Dendritic cell treated with granulocyte-macrophage colony-stimulating factor and Interleukin-4, amounts not matched to agents 40 ng/mL and 50 ng/mL, for 4 days (primary cell): ENCODE data around the gene NUDT13.
"Not testable (repeated sequence)": the region's sequence is repeated elsewhere in the genome, so short reads cannot be mapped to it uniquely, and the experiment has no call there.

Experiments
- H3K27ac Mint-ChIP-seq: one replicate; pipeline ENCODE4 v1.8.0; 2022; ENCODE audit warnings: mild to moderate bottlenecking, mixed read lengths
- H3K27me3 Mint-ChIP-seq: one replicate; pipeline ENCODE4 v1.8.0; 2022; ENCODE audit warnings: mild to moderate bottlenecking, mixed read lengths
- H3K36me3 Mint-ChIP-seq: one replicate; pipeline ENCODE4 v1.8.0; 2022; ENCODE audit warnings: low read depth, mixed read lengths
- H3K4me1 Mint-ChIP-seq: one replicate; pipeline ENCODE4 v1.8.0; 2022; ENCODE audit warnings: low read depth, mixed read lengths
- H3K4me3 Mint-ChIP-seq: one replicate; pipeline ENCODE4 v1.8.0; 2022; ENCODE audit warnings: mild to moderate bottlenecking, moderate library complexity, mixed read lengths
- H3K9me3 Mint-ChIP-seq: one replicate; pipeline ENCODE4 v1.8.0; 2022; ENCODE audit warnings: mixed read lengths
- intact Hi-C: fragments of 100-400 bp; cut with micrococcal nuclease; formaldehyde crosslinking; loops from one replicate; pipeline ENCODE4 v1.15.0; 2022

The NUDT13 gene

DNA sequence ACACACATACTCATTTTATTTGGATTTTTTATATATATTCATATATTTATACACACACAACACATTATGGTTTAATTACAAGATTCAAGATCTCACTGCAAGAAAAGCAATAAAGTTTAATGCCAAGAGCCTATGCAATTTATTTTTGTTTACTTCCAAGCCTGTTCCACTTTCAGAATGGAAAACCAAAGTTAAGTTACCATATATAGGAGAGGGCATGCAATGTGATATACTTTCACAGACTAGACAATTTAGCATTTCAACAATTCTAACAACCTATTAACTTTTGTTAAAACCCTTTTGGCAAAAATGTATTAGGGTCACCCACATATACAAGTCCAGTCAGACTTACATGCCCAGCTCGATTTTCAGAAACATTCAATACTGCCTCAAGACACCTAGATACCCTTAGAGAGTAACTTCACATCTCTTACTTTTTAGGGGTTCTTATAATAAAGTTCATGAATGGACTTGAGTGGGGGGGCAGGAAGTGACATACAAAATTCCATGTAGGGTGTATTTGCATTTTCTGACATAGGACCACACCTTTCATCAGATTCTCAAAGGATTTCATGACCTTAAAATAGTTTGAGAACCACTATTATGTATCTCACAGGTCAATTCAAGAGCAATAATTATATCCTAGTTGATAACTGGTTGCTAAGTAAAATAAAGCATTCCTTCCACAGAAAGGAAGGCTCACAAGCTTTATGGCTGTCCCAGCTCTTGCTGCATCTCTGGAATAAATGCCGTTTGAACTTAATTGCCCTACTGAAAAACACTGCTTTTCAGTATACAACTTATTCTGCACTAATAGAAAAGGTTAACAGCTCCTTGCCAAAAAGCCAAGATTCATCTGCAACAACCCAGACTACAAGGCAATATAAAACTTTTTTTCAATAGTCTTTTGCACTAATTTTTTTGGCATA, 16.1 kb upstream of the NUDT13 start:
- Mint-ChIP-seq H3K27ac (no peak overlapping the region), H3K27me3 (no peaks in the 10 kb centered on the region), H3K36me3 (peaks cover 28% of the 10 kb centered on the region), H3K4me1 (peaks cover 17% of the 10 kb centered on the region), H3K4me3 (peak overlapping the region; percentile 92), H3K9me3 (no peaks in the 10 kb centered on the region)
- intact Hi-C loops: no loop called here

DNA sequence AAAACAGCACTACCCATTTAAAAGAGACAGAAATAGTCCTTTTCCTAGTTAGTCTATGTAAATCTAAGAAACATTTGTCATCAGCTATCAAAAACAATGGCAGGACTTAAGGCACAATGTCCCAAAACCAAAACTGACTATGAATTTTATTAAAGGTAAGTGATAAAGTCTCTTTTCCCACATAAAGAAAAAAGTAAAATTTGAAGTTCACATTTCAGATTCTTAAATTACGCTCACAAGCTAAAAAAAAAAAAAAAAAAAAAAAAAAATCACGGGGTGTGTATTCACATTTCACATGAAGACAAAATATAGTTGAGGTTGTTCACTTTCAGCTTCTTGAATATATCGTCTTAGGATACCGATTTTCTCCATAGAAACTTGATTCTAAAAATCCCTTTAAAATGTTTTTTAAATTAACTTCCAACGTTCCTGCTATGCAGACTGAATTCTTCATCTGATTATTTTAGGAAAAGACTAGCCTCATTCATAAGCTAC, 15.2 kb upstream of the NUDT13 start:
- H3K27ac Mint-ChIP-seq: peak overlapping the region; percentile 95
- H3K27me3 Mint-ChIP-seq: no peaks in the 10 kb centered on the region

GRCh38 chr10:73095481-73096021, 14.7 kb upstream of the NUDT13 start:
- H3K27ac Mint-ChIP-seq: peak overlapping the region; percentile 95
- H3K27me3 Mint-ChIP-seq: no peaks in the 10 kb centered on the region
- peaks cover 17% of the 10 kb centered on the region for H3K4me1 Mint-ChIP-seq
- H3K9me3 Mint-ChIP-seq: no peaks in the 10 kb centered on the region
- H3K36me3 Mint-ChIP-seq: peaks cover 23% of the 10 kb centered on the region
- intact Hi-C loops: loop anchor here (2.0 to 5.0 kb wide), 2 partner anchors 15 to 72 kb away; partner anchors contain the start of genes ECD, FAM149B1 and NUDT13
- peak overlapping the region; percentile 92 for H3K4me3 Mint-ChIP-seq

More for the DNA sequence above, 15.2 kb upstream of the NUDT13 start:
- H3K9me3 Mint-ChIP-seq: no peaks in the 10 kb centered on the region
- intact Hi-C loops: loop anchor here (5.0 kb wide), 1 partner anchor 72 kb away; the partner anchor contains the start of genes ECD and FAM149B1
- H3K4me1 Mint-ChIP-seq: peaks cover 17% of the 10 kb centered on the region
- H3K4me3 Mint-ChIP-seq: peak overlapping the region; percentile 92
- H3K36me3 Mint-ChIP-seq: peaks cover 25% of the 10 kb centered on the region

- intact Hi-C loops: loop anchor here (2.0 to 5.0 kb wide), 2 partner anchors 15 to 71 kb away; partner anchors contain the start of genes ECD, FAM149B1 and NUDT13
- Mint-ChIP-seq H3K4me3 (peak overlapping the region; percentile 92), H3K27ac (peak overlapping the region; percentile 95), H3K4me1 (peaks cover 17% of the 10 kb centered on the region), H3K27me3 (no peaks in the 10 kb centered on the region), H3K9me3 (no peaks in the 10 kb centered on the region), H3K36me3 (peaks cover 23% of the 10 kb centered on the region)
Observed at GRCh38 chr10:73096041-73096448, 14.2 kb upstream of the NUDT13 start.

GRCh38 chr10:73096449-73097304, 13.6 kb upstream of the NUDT13 start, which contains the start of gene P4HA1:
P4HA1 (minus strand) TSS chr10:73096866; CDS start chr10:73074883, 21,983 bp downstream.
- H3K27ac Mint-ChIP-seq: peak within 1 kb of the TSS; percentile 95
- no peaks in the 10 kb centered on the region for H3K27me3 Mint-ChIP-seq
- peaks cover 17% of the 10 kb centered on the region for H3K4me1 Mint-ChIP-seq
- H3K9me3 Mint-ChIP-seq: no peaks in the 10 kb centered on the region
- intact Hi-C loops: loop anchor here (2.0 to 5.0 kb wide), 2 partner anchors 14 to 71 kb away; partner anchors contain the start of genes ECD, FAM149B1 and NUDT13
- H3K36me3 Mint-ChIP-seq: peaks cover 25% of the 10 kb centered on the region
- H3K4me3 Mint-ChIP-seq: peak within 1 kb of the TSS; percentile 92

DNA sequence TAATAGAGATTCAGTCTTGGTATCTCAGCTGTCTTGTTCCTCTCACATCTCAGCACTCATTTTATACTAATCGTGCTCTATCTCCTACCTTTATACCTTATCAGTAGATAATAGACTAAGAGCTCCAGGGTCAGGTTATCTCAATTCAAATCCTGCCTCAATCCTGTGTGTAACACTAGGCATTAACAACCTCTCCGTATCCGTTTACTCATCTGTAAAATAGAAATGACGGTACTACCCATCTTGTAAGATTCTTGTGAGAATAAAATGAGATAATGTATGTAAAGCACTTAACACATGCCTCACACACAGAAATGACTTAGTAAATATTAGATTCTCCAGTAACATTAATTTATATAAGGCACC, 13.0 kb upstream of the NUDT13 start:
- Mint-ChIP-seq H3K4me3 (peak overlapping the region; percentile 92), H3K36me3 (peaks cover 31% of the 10 kb centered on the region)
- intact Hi-C loops: loop anchor here (2.0 to 5.0 kb wide), 2 partner anchors 14 to 70 kb away; partner anchors contain the start of genes ECD, FAM149B1 and NUDT13

GRCh38 chr10:73099141-73099540, 11.1 kb upstream of the NUDT13 start:
- H3K27ac Mint-ChIP-seq: peak overlapping the region; percentile 32
- H3K36me3 Mint-ChIP-seq: peaks cover 26% of the 10 kb centered on the region
- no peaks in the 10 kb centered on the region for H3K9me3 Mint-ChIP-seq
- intact Hi-C loops: loop anchor here (5.0 kb wide), 1 partner anchor 68 kb away; the partner anchor contains the start of genes ECD and FAM149B1
- peaks cover 13% of the 10 kb centered on the region for H3K4me1 Mint-ChIP-seq
- H3K4me3 Mint-ChIP-seq: no peak overlapping the region
- H3K27me3 Mint-ChIP-seq: no peaks in the 10 kb centered on the region

More for the DNA sequence above, 13.0 kb upstream of the NUDT13 start:
- Mint-ChIP-seq H3K9me3 (no peaks in the 10 kb centered on the region), H3K27me3 (no peaks in the 10 kb centered on the region), H3K27ac (peak overlapping the region; percentile 95), H3K4me1 (peaks cover 17% of the 10 kb centered on the region)

DNA sequence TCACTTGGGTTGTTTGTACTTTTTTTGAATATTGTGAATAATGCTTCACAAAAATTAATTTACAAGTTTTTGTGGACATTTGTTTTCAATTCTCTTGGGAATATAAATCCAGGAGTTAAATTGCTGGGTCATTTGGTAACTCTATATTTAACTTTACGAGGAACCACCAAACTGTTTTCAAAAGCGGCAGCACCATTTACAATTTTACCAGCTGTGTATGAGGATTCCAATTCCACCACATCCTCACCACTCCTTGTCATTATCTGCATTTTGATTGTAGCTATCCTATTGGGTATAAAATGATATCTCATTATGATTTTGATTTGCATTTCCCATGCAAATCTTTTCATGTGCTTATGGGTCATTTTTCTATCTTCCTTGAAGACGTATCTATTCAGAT, 4.0 kb upstream of the NUDT13 start:
- no peaks in the 10 kb centered on the region for H3K9me3 Mint-ChIP-seq
- no peak overlapping the region for H3K27ac Mint-ChIP-seq
- no peak overlapping the region for H3K4me3 Mint-ChIP-seq
- H3K4me1 Mint-ChIP-seq: no peaks in the 10 kb centered on the region
- H3K27me3 Mint-ChIP-seq: no peaks in the 10 kb centered on the region
- H3K36me3 Mint-ChIP-seq: peaks cover 50% of the 10 kb centered on the region
- intact Hi-C loops: no loop called here

GRCh38 chr10:73109248-73109652, 1.0 kb upstream of the NUDT13 start:
- H3K27ac Mint-ChIP-seq, H3K4me1 Mint-ChIP-seq, H3K4me3 Mint-ChIP-seq, H3K27me3 Mint-ChIP-seq, H3K9me3 Mint-ChIP-seq, intact Hi-C loops: not testable (repeated sequence)
- H3K36me3 Mint-ChIP-seq: peaks cover 38% of the 10 kb centered on the region

DNA sequence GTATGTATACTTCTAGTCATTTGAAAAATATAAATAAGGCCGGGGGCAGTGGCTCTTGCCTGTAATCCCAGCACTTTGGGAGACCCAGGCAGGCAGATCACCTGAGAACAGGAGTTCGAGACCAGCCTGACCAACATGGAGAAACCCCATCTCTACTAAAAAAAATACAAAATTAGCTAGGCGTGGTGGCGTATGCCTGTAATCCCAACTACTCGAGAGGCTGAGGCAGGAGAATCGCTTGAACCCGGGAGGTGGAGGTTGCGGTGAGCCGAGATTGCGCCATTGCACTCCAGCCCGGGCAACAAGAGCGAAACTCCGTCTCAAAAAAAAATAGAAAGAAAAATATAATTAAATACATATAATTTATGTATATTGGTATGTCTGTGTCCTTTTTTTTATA, 1.8 kb downstream of the NUDT13 start:
- H3K4me1 Mint-ChIP-seq, H3K4me3 Mint-ChIP-seq: not testable (repeated sequence)

DNA sequence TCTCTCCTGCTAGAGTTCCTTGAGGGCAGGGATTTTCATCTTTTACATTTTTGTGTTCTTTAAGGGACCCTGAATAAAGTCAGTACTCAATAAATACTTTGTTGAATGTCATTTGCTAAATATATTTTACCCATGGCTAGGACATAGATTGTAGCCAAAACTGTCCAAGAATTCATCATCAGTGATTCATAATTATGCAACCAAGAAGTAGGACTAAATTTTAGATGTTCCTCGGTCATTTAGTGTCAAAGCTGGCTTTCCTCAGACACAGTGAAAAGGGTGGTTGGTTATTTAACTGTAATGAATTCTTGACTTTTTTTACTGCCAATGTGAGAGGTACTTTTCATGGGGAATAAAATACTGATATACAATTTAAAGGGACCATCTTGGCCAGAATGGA, 3.3 kb downstream of the NUDT13 start:
- no peaks in the 10 kb centered on the region for H3K9me3 Mint-ChIP-seq
- H3K27ac Mint-ChIP-seq: no peak overlapping the region

More for the DNA sequence above, 1.8 kb downstream of the NUDT13 start:
- H3K27me3 Mint-ChIP-seq, H3K9me3 Mint-ChIP-seq, intact Hi-C loops, H3K27ac Mint-ChIP-seq: not testable (repeated sequence)
- peaks cover 44% of the 10 kb centered on the region for H3K36me3 Mint-ChIP-seq

DNA sequence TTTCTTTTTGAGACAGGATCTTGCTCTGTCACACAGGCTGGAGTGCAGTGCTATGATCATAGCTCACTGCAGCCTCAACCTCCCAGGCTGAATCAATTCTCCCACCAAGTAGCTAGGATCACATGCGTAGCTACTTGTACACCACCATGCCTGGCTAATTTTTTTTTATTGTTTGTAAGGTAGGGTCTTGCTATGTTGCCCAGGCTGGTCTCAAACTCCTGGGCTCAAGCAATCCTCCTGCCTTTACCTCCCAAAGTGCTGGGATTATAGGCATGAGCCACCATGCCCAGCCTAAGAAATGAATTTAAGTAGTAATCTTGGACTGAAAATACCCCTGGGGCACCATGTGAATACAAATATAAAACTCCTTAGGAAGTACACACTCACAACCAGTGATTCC, 5.8 kb downstream of the NUDT13 start:
- Mint-ChIP-seq H3K36me3 (peaks cover 42% of the 10 kb centered on the region), H3K27me3 (no peaks in the 10 kb centered on the region), H3K27ac (no peak overlapping the region)

More for the DNA sequence above, 3.3 kb downstream of the NUDT13 start:
- intact Hi-C loops: no loop called here
- Mint-ChIP-seq H3K27me3 (no peaks in the 10 kb centered on the region), H3K4me1 (no peaks in the 10 kb centered on the region), H3K36me3 (peaks cover 31% of the 10 kb centered on the region), H3K4me3 (no peak overlapping the region)

More for the DNA sequence above, 5.8 kb downstream of the NUDT13 start:
- Mint-ChIP-seq H3K4me3 (no peak overlapping the region), H3K4me1 (no peaks in the 10 kb centered on the region), H3K9me3 (no peaks in the 10 kb centered on the region)
- intact Hi-C loops: no loop called here
